ENCODE measurements around the gene PALM3. TPM values are rescaled to one million over a fixed set of nuclear protein-coding genes. Genes with fewer than 3 reads are reported as not detected.
A peak's percentile ranks its signal among the peaks of the same experiment; 100 is the strongest.

PALM3 gene
- total RNA-seq, 1 donor from 2014 or later, result 0.65 TPM

GRCh38 chr19:14081797-14082674, 20.2 kb upstream of the PALM3 start:
- intact Hi-C loops (cut with micrococcal nuclease), result loop anchor here (1.0 to 5.0 kb wide), 9 partner anchors 9 to 932 kb away; partner anchors contain the start of genes ASF1B, C19orf53, IER2 and PRKACA
- DNase-seq (ENCODE audit: low spot score), result peak; percentile 20
- H3K27ac Mint-ChIP-seq, result peak overlapping the region; percentile 97
- H3K4me3 Mint-ChIP-seq, result peak overlapping the region; percentile 96
- H3K27me3 Mint-ChIP-seq (ENCODE audit: insufficient read depth), result no peaks in the 10 kb centered on the region
- no peaks in the 10 kb centered on the region for H3K9me3 Mint-ChIP-seq
- H3K4me1 Mint-ChIP-seq (ENCODE audit: low read depth), result peaks cover 8% of the 10 kb centered on the region
- H3K36me3 Mint-ChIP-seq (ENCODE audit: low read depth), result no peaks in the 10 kb centered on the region

DNA sequence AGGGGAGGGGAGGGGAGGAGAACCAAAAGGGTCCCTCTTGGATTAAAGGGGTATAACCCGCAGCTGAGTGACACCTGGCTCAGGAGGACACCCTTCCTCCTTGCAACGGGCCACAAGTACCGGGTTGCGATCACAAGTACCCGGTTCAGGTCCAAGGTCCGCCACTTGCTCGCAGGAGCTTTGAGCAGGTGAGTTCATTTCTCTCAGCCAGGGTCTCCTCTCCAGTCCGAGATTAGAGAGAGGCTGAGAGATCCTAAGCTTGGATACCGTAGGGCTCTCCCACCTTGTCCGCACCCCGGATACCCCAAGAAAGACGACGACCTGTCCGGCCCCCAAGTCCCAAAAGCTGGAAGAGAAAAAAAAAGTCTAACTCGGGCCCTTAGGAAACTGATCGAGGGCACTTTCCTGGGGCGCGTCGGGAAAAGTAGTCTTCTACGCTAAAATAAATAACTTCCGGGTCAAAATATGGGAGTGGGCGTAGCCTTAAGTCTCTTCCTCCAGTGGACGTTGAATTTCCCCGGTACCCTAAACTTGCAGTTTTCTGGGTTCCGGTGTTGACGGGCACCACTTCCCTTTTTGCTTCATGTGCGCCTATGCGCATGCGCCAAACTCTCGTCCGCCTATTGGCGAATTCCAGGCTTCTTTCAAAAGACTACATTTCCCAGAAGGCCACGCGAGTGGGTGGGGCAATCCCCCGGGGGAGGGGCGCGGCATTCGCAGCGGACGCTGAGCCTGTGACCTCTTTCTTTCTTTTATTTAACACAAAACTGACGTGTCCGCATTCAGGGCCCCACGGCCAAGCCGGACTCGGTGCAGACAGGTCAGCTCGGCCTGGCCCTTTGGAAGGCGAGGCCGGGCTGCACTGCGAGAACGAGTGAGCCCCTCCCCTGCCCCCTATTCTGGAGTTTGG, 19.3 kb upstream of the PALM3 start:
- H3K27ac Mint-ChIP-seq, result peak overlapping the region; percentile 97
- H3K27me3 Mint-ChIP-seq (ENCODE audit: insufficient read depth), result no peaks in the 10 kb centered on the region
- intact Hi-C loops (cut with micrococcal nuclease), result loop anchor here (1.0 to 5.0 kb wide), 9 partner anchors 8 to 931 kb away; partner anchors contain the start of genes ASF1B, C19orf53, IER2 and PRKACA
- no peaks in the 10 kb centered on the region for H3K36me3 Mint-ChIP-seq (ENCODE audit: low read depth)
- H3K4me3 Mint-ChIP-seq, result peak overlapping the region; percentile 96
- peaks cover 8% of the 10 kb centered on the region for H3K4me1 Mint-ChIP-seq (ENCODE audit: low read depth)
- H3K9me3 Mint-ChIP-seq, result no peaks in the 10 kb centered on the region
- peak; percentile 99 for DNase-seq (ENCODE audit: low spot score)

DNA sequence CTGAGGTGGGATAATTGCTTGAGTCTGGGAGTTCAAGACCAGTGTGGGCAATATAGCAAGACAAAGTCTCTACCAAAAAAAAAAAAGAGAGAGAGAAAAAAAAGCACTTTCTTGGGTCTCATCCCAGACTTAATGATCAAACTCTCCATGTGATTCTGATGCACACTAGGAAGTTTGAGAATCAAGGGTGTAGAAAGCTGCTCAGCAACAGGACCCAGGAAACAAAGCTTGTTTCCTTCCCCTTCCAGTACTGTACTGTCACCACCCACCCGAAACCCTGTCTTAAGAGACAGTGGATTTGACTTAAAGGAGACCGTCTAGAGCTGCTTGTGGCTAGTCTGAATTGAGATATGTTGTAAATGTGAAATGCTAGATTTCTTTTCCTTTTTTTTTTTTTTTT, 16.5 kb upstream of the PALM3 start:
- DNase-seq (ENCODE audit: low spot score), result no peak
- no peaks in the 10 kb centered on the region for H3K9me3 Mint-ChIP-seq
- peaks cover 3% of the 10 kb centered on the region for H3K27me3 Mint-ChIP-seq (ENCODE audit: insufficient read depth)
- H3K27ac Mint-ChIP-seq, result no peak overlapping the region
- no peaks in the 10 kb centered on the region for H3K36me3 Mint-ChIP-seq (ENCODE audit: low read depth)
- peaks cover 24% of the 10 kb centered on the region for H3K4me1 Mint-ChIP-seq (ENCODE audit: low read depth)
- H3K4me3 Mint-ChIP-seq, result no peak overlapping the region
- intact Hi-C loops (cut with micrococcal nuclease), result no loop called here

GRCh38 chr19:14073925-14074838, 12.3 kb upstream of the PALM3 start:
- intact Hi-C loops (cut with micrococcal nuclease), result loop anchor here (1.0 to 2.0 kb wide), 7 partner anchors 7 to 194 kb away; partner anchors contain the start of genes ASF1B, DCAF15 and SAMD1
- Mint-ChIP-seq H3K27ac (peak overlapping the region; percentile 98), H3K4me1 (ENCODE audit: low read depth) (peaks cover 16% of the 10 kb centered on the region), H3K4me3 (peak overlapping the region; percentile 97), H3K9me3 (no peaks in the 10 kb centered on the region), H3K36me3 (ENCODE audit: low read depth) (no peaks in the 10 kb centered on the region), H3K27me3 (ENCODE audit: insufficient read depth) (peaks cover 5% of the 10 kb centered on the region)
- DNase-seq (ENCODE audit: low spot score), result no peak

GRCh38 chr19:14073261-14073924, 11.5 kb upstream of the PALM3 start:
- peak; percentile 78 for DNase-seq (ENCODE audit: low spot score)
- Mint-ChIP-seq H3K4me1 (ENCODE audit: low read depth) (peaks cover 16% of the 10 kb centered on the region), H3K27ac (peak overlapping the region; percentile 98), H3K27me3 (ENCODE audit: insufficient read depth) (peaks cover 5% of the 10 kb centered on the region), H3K9me3 (no peaks in the 10 kb centered on the region), H3K36me3 (ENCODE audit: low read depth) (no peaks in the 10 kb centered on the region), H3K4me3 (peak overlapping the region; percentile 97)
- intact Hi-C loops (cut with micrococcal nuclease), result loop anchor here (1.0 to 2.0 kb wide), 6 partner anchors 8 to 193 kb away; partner anchors contain the start of genes ASF1B and DCAF15

DNA sequence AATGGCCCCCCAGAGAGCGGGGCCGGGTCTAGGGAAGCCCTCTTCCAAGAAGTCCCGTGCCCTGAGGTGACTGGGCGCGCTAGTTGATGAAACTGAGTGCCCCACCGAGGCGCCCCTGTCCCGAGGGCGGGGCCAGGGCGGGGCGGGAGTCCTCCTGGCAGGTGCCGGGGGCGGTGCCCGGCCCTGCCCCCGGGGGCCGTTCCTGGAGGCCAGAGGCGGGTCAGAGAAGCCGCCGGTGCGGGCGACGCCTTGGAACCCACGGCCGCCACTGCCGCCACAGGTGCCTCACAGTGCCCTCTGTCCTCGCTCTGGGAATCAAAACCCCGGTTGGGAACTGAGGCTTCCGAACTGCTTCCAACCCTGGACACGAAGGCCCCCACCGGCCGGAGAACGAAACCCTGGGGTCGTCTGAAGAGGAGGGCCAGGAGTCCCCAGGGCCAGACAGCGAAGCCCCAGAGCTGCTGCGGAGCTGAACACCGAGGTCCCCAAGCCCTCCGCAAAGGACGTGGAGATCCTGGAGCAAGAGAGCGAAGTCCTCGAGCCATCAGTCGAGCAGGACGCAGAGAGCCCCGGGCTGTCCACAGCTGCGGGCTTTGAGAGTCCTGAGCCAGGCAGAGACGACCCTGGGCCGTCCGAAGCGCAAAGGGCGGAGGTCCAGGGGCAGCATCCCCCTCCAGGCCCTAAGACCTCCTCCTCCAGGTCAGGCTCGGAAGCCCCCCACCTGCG, 10.8 kb upstream of the PALM3 start, which contains the start of gene MISP3:
Gene MISP3 (plus strand): TSS at position 252 of the 726 bp plus-strand sequence. CDS start 524 bp downstream, outside the sequence.
- intact Hi-C loops (cut with micrococcal nuclease), result loop anchor here (1.0 to 2.0 kb wide), 6 partner anchors 9 to 192 kb away; partner anchors contain the start of genes ASF1B and DCAF15
- H3K27me3 Mint-ChIP-seq (ENCODE audit: insufficient read depth), result peaks cover 5% of the 10 kb centered on the region
- peak within 1 kb of the TSS; percentile 97 for H3K4me3 Mint-ChIP-seq
- H3K4me1 Mint-ChIP-seq (ENCODE audit: low read depth), result peaks cover 16% of the 10 kb centered on the region
- DNase-seq (ENCODE audit: low spot score), result peak; percentile 33
- no peaks in the 10 kb centered on the region for H3K9me3 Mint-ChIP-seq
- H3K27ac Mint-ChIP-seq, result peak within 1 kb of the TSS; percentile 98
- H3K36me3 Mint-ChIP-seq (ENCODE audit: low read depth), result no peaks in the 10 kb centered on the region

DNA sequence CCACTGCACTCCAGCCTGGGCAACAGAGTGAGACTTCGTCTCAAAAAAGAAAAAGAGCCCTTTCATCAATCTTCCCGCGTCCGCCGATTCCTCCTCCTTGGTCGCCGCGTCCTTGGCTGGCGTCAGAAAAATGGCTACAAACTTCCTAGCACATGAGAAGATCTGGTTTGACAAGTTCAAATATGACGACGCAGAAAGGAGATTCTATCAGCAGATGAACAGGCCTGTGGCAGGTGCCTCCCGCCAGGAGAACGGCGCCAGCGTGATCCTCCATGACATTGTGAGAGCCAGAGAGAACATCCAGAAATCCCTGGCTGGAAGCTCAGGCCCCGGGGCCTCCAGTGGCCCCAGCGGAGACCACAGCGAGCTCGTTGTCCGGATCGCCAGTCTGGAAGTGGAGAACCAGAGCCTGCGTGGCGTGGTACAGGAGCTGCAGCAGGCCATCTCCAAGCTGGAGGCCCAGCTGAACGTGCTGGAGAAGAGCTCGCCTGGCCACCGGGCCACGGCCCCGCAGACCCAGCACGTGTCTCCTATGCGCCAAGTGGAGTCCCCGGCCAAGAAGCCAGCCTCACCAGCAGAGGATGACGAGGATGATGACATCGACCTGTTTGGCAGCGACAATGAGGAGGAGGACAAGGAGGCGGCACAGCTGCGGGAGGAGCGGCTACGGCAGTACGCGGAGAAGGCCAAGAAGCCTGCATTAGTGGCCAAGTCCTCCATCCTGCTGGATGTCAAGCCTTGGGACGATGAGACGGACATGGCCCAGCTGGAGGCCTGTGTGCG, 8.6 kb upstream of the PALM3 start:
- H3K9me3 Mint-ChIP-seq, result no peaks in the 10 kb centered on the region
- H3K4me3 Mint-ChIP-seq, result peak overlapping the region; percentile 37
- H3K27me3 Mint-ChIP-seq (ENCODE audit: insufficient read depth), result peaks cover 8% of the 10 kb centered on the region
- H3K36me3 Mint-ChIP-seq (ENCODE audit: low read depth), result no peaks in the 10 kb centered on the region
- H3K4me1 Mint-ChIP-seq (ENCODE audit: low read depth), result peaks cover 16% of the 10 kb centered on the region
- intact Hi-C loops (cut with micrococcal nuclease), result no loop called here
- no peak for DNase-seq (ENCODE audit: low spot score)
- H3K27ac Mint-ChIP-seq, result no peak overlapping the region

DNA sequence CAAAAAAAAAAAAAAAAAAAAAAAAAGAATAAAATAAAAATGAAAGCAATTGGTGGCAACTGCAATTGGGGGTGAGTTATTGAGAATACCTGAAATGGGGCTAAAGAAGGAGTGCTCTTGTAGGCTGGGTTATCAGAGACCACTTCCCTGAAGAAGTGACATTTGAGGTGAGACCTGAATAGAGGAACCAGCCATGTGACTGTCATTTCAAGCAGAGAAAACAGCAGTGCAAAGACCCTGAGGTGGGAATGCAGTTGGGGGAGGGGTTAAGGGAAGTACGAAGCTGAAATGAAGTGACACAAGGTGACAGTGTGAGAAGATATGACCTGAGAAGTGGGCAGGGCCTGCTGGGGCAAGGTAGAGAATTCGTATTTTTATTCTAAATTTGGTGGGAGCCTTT, 4.3 kb upstream of the PALM3 start:
- Mint-ChIP-seq H3K4me3 (no peak overlapping the region), H3K4me1 (ENCODE audit: low read depth) (no peaks in the 10 kb centered on the region), H3K27me3 (ENCODE audit: insufficient read depth) (peaks cover 9% of the 10 kb centered on the region), H3K27ac (no peak overlapping the region), H3K36me3 (ENCODE audit: low read depth) (no peaks in the 10 kb centered on the region), H3K9me3 (no peaks in the 10 kb centered on the region)
- no peak for DNase-seq (ENCODE audit: low spot score)
- intact Hi-C loops (cut with micrococcal nuclease), result no loop called here

GRCh38 chr19:14063105-14063504, 1.2 kb upstream of the PALM3 start:
- H3K27me3 Mint-ChIP-seq (ENCODE audit: insufficient read depth), result peaks cover 28% of the 10 kb centered on the region
- H3K27ac Mint-ChIP-seq, result no peak overlapping the region
- H3K4me3 Mint-ChIP-seq, result no peak overlapping the region
- no peaks in the 10 kb centered on the region for H3K9me3 Mint-ChIP-seq
- H3K36me3 Mint-ChIP-seq (ENCODE audit: low read depth), result no peaks in the 10 kb centered on the region
- intact Hi-C loops (cut with micrococcal nuclease), result no loop called here
- H3K4me1 Mint-ChIP-seq (ENCODE audit: low read depth), result peaks cover 14% of the 10 kb centered on the region
- DNase-seq (ENCODE audit: low spot score), result no peak

- H3K36me3 Mint-ChIP-seq (ENCODE audit: low read depth), result no peaks in the 10 kb centered on the region
- H3K27ac Mint-ChIP-seq, result no peak overlapping the region
- intact Hi-C loops (cut with micrococcal nuclease), result no loop called here
- peaks cover 19% of the 10 kb centered on the region for H3K4me1 Mint-ChIP-seq (ENCODE audit: low read depth)
- DNase-seq (ENCODE audit: low spot score), result no peak
- H3K9me3 Mint-ChIP-seq, result no peaks in the 10 kb centered on the region
- peaks cover 34% of the 10 kb centered on the region for H3K27me3 Mint-ChIP-seq (ENCODE audit: insufficient read depth)
- H3K4me3 Mint-ChIP-seq, result no peak overlapping the region
Observed at GRCh38 chr19:14062558-14062855, 631 bp upstream of the PALM3 start.
